GM23338 (cell line): ENCODE data around the gene ACVRL1.

Source experiments
- CREB1 ChIP-seq: fragments of 250-450 bp; sonication (Bioruptor Pico); IDR thresholded peaks from 2 replicates; pipeline ENCODE4 v1.5.0; 2020; ENCODE audit warnings: low read depth, mild to moderate bottlenecking, moderate library complexity
- CTCF ChIP-seq, 2 experiments: fragments of 200-600 bp in 1 of 2; sonication (generic) in 1 of 2; conservative IDR thresholded peaks; 2 replicates each; pipeline versions ENCODE4 v1.5.1 to v1.6.1; 2016 to 2017; ENCODE audit warnings: antibody characterized with exemption in 2 of 2, low read depth in 2 of 2, mild to moderate bottlenecking in 2 of 2, moderate library complexity in 1 of 2
- POLR2AphosphoS5 ChIP-seq: IDR thresholded peaks from 2 replicates; pipeline ENCODE4 v1.6.1; 2016; ENCODE audit warnings: antibody characterized with exemption, low read depth

- no peak for TF ChIP-seq CTCF (conservative IDR thresholded peaks at IDR 0.05; ENCODE audit: low read depth in 2 of 2)
- no peak for TF ChIP-seq POLR2AphosphoS5
- TF ChIP-seq CREB1 = no peak
Measured at GRCh38 chr12:51960890-51961289, 53.6 kb downstream of the ACVRL1 start.
